Ramos (cell line): Measurements from ENCODE around the gene DNAJC4.

Experiments
- in situ Hi-C: fragments of 300-500 bp; cut with MboI; formaldehyde crosslinking; loops from one replicate; pipeline ENCODE4 v1.14.3; 2022; ENCODE audit warnings: low sequenced_read_pairs; ENCODE audit not compliant: unreplicated experiment

The DNAJC4 gene

GRCh38 chr11:64264371-64264852 lies 34.1 kb downstream of the DNAJC4 start:
- in situ Hi-C loops = no loop called here

- in situ Hi-C loops = no loop called here
Measured at GRCh38 chr11:64265176-64266160, 35.1 kb downstream of the DNAJC4 start.

GRCh38 chr11:64266339-64266738 lies 36.0 kb downstream of the DNAJC4 start:
- in situ Hi-C loops = no loop called here

- in situ Hi-C loops = no loop called here
Measured at GRCh38 chr11:64267207-64267945, 37.0 kb downstream of the DNAJC4 start.

- in situ Hi-C loops = no loop called here
Measured at GRCh38 chr11:64268025-64268892, 37.9 kb downstream of the DNAJC4 start.

GRCh38 chr11:64268893-64269539 lies 38.7 kb downstream of the DNAJC4 start:
- in situ Hi-C loops = no loop called here

- in situ Hi-C loops = no loop called here
Measured at GRCh38 chr11:64269540-64270220, 39.3 kb downstream of the DNAJC4 start.

- in situ Hi-C loops = no loop called here
Measured at GRCh38 chr11:64275031-64275800, 44.9 kb downstream of the DNAJC4 start.

- in situ Hi-C loops = no loop called here
Measured at GRCh38 chr11:64275841-64276240, 45.5 kb downstream of the DNAJC4 start.

GRCh38 chr11:64276653-64277431 lies 46.5 kb downstream of the DNAJC4 start:
- in situ Hi-C loops = no loop called here

GRCh38 chr11:64278576-64279190 lies 48.3 kb downstream of the DNAJC4 start:
- in situ Hi-C loops = no loop called here

GRCh38 chr11:64281957-64282770 lies 51.8 kb downstream of the DNAJC4 start:
- in situ Hi-C loops = no loop called here

GRCh38 chr11:64283092-64283491 lies 52.7 kb downstream of the DNAJC4 start:
- in situ Hi-C loops = no loop called here
